HG03039 (cell line): ENCODE measurements around the gene CBFA2T2.
"Not testable (repeated sequence)": the region's sequence is repeated elsewhere in the genome, so short reads cannot be mapped to it uniquely, and the experiment has no call there.

Source experiments
- ATAC-seq: cut with Tn5 transposase; IDR thresholded peaks from one replicate; pipeline ENCODE4 v1.9.1; 2021; ENCODE audit warnings: mild to moderate bottlenecking, moderate library complexity; ENCODE audit not compliant: unreplicated experiment

The CBFA2T2 gene

GRCh38 chr20:33609504-33609903, 119.6 kb downstream of the CBFA2T2 start:
- no peak for ATAC-seq

- ATAC-seq = no peak
Measured at GRCh38 chr20:33611106-33611505, 121.2 kb downstream of the CBFA2T2 start.

GRCh38 chr20:33612001-33612400, 122.1 kb downstream of the CBFA2T2 start:
- ATAC-seq = no peak

- ATAC-seq = no peak
Measured at GRCh38 chr20:33621717-33622400, 132.0 kb downstream of the CBFA2T2 start.

- ATAC-seq = no peak
Measured at GRCh38 chr20:33622705-33623365, 132.9 kb downstream of the CBFA2T2 start.

- ATAC-seq = no peak
Measured at GRCh38 chr20:33624399-33624798, 134.5 kb downstream of the CBFA2T2 start.

GRCh38 chr20:33626190-33626589, 136.3 kb downstream of the CBFA2T2 start:
- ATAC-seq = no peak

GRCh38 chr20:33627577-33628216, 137.8 kb downstream of the CBFA2T2 start:
- ATAC-seq = no peak

- no peak for ATAC-seq
Measured at GRCh38 chr20:33629533-33629932, 139.6 kb downstream of the CBFA2T2 start.

GRCh38 chr20:33629979-33630378, 140.1 kb downstream of the CBFA2T2 start:
- no peak for ATAC-seq

GRCh38 chr20:33630507-33630906, 140.6 kb downstream of the CBFA2T2 start:
- ATAC-seq = no peak

GRCh38 chr20:33631910-33632309, 142.0 kb downstream of the CBFA2T2 start:
- not testable (repeated sequence) for ATAC-seq

GRCh38 chr20:33635341-33635740, 145.4 kb downstream of the CBFA2T2 start:
- ATAC-seq = no peak

GRCh38 chr20:33636776-33637175, 146.9 kb downstream of the CBFA2T2 start:
- no peak for ATAC-seq

GRCh38 chr20:33640287-33640686, 150.4 kb downstream of the CBFA2T2 start:
- no peak for ATAC-seq

- no peak for ATAC-seq
Measured at GRCh38 chr20:33644313-33645071, 154.6 kb downstream of the CBFA2T2 start.

- no peak for ATAC-seq
Measured at GRCh38 chr20:33645072-33645358, 155.1 kb downstream of the CBFA2T2 start.

GRCh38 chr20:33645396-33645795, 155.5 kb downstream of the CBFA2T2 start:
- ATAC-seq = no peak

- no peak for ATAC-seq
Measured at GRCh38 chr20:33646191-33646590, 156.3 kb downstream of the CBFA2T2 start.

GRCh38 chr20:33646959-33647602, 157.2 kb downstream of the CBFA2T2 start:
- ATAC-seq = not testable (repeated sequence)
